Endometrial microvascular endothelial cells (primary cell): ENCODE data around the gene BCL2. TPM values are rescaled to one million over a fixed set of nuclear protein-coding genes. Genes with fewer than 3 reads are reported as not detected.

Experiments used
- in situ Hi-C: cut with HindIII; loops from 2 replicates; pipeline ENCODE4 v1.10.0; 2017; ENCODE audit warnings: low sequenced_read_pairs, low pct_unique_long_range_greater_than_20kb; ENCODE audit errors: inconsistent ontology term
- total RNA-seq: library from RNA; depleted of rRNA; stranded (reverse); fragments of >200 nt; gene quantifications from one replicate; pipeline ENCODE4 v1.2.3, GENCODE V29; 2015; ENCODE audit errors: inconsistent ontology term

Gene BCL2
- total RNA-seq, 1 donor from 2014 or later, result 0.56 TPM

DNA sequence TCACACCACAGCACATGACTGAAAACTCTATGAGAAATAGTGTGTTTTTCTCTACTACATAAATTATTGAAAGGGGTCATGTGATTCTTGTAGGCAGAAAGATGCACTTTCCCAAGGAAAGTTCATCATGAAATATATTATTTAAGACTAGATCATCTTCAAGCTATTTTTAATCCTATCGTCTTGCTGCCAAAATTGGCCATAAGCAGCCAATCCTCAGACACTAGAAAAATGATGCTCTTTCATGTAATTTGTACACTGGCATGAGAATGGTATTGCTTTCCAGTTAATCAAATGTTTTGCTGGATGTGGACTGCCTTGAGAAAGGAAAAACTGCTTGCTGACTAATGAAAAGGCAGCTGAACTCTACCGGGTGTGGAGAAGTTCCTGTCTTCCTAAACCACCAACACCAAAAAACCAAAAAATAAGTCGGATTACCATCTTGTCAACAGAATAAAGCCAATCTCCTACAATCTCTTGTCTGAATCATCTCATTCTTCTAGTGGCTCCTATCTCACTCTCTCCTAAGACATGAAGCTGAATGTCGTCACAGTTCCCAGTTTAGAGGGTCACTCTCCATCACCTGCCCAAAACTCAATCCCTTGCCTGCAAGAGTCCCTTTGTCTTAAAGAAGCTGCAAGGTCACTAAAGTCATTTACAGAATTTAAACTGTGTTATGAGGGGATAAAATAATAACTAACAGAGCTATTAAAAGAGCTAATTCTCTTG lies 5.3 kb downstream of the BCL2 start:
- in situ Hi-C loops, result no loop called here

DNA sequence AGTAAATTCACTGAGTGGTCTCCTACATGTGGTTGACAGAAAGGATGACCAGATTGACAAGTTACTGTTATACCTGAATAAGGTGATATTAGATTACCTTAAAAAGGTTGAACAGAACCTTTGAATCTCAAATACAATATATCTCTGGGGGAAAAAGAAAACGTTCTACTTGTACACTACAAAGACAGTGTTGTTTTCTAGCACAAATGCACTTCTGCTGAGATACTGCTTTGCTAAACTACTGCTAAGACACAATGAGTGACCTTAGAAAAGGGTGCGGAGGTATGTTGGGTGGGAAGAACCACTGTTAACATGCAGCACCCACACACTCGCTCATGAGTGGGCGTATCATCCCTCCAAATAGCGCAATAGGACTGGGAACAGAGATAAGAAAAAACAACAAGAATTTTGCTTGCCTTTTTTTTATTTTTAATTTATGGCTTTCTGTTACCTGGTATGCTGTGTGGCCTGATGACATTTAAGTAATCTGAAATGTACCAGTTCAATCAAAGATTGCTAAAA lies 6.1 kb downstream of the BCL2 start:
- in situ Hi-C loops, result no loop called here

DNA sequence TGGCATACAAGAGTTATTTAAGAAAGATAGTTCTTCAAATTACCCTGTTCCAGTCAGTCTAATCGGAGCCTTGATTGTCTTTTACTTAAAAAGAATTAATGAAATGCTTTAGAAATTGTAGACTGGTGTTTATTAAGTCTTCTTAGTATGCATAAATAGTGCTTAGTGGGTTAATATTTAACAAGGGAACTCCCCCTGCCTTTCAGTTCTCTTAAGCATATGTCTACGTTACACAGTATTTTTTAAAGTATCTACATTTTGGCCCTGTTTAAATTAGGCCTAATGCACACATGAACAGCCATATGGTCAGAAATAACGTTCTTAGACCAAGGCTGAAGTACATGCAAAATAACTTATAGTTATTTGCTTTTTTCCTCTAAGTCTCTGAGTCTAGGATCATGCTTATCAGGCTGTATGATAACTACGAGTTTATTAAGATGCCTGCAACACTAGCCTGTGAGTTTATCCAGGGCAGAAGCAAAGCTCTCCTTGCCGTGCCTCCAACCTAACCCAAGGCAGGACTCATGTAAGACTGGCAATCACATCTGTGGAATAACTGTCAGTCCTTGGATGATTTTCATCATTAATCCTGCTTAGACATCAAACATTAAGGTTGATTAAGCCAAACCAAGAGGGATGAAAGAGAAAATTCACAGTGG lies 6.7 kb downstream of the BCL2 start:
- in situ Hi-C loops, result no loop called here

DNA sequence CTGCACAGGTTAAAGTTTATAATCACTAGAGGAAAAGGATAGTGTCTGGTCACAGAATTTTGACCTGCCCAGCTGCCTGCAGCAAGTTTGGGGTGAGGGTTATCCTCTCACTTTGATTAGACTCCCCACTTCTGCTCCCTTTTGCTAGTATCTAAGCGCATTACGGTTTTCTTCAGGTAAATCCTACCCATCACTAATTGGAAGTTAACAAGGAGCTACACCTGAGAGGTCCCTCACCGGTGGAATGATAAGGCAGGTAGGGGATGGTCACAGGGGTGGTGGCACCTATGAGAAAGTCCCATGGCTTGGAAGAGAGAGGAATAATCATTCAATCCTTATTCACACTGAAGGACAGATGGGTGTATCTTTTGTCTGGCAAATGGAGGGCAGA lies 7.6 kb downstream of the BCL2 start:
- in situ Hi-C loops, result no loop called here

DNA sequence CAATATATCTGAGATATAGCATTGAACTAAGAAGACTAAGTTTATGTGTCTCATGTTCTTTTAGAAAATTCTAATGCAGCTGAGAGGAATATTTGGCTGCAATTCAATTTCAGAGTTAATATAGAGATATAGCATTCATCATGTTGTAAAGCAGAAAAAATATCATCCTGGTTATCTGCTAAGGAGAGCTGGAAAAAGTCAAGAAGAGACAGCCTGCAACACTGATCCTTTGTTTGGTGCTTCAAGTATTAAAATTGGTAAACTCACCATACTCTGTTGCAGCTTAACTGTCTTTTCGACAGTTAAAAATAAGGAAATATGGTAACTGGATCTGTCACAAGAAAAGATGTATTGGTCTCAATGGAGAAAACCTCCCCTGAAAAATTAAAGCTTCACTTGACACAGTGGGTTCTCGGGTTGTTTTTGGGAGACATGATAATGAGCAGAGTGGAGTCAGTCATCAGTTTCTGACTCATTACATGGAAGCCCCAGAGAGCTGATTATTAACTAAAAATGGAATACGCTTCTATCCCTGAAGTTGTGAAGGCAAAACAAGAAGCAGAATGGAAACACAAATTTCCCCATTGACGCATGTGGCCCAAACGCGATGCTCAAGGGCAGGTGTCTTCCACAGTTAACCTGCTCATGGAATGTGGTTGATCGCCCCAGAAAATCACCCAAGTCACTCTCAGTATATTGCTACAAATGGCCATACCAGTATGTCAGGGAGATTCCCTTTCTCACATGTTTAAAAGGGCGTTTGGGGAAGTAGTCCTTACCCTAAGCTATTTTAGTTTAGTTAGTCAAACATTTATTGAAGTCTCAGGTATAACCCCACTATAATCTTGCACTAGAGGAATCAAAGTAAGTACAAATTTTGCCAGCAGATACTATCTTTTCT lies 8.2 kb downstream of the BCL2 start:
- in situ Hi-C loops, result no loop called here

DNA sequence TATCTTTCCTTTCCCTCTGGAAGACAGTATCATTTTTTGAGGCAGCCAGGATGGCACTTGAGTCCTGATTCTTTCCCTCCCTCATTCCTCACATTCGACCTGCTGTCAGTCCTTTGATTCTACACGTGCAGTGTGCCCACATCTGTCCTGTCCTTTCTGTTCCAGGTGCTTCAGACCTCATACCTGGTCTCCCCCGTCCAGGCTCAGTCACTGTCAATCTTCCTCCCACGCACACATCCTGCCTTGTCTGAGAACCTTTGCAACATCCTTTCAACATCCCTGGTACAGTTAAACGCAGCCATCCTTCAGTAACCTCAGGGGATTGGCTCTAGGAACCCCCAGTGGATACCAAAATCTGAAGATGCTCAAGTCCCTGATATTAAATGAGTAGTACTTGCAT lies 10.1 kb downstream of the BCL2 start:
- in situ Hi-C loops, result no loop called here

DNA sequence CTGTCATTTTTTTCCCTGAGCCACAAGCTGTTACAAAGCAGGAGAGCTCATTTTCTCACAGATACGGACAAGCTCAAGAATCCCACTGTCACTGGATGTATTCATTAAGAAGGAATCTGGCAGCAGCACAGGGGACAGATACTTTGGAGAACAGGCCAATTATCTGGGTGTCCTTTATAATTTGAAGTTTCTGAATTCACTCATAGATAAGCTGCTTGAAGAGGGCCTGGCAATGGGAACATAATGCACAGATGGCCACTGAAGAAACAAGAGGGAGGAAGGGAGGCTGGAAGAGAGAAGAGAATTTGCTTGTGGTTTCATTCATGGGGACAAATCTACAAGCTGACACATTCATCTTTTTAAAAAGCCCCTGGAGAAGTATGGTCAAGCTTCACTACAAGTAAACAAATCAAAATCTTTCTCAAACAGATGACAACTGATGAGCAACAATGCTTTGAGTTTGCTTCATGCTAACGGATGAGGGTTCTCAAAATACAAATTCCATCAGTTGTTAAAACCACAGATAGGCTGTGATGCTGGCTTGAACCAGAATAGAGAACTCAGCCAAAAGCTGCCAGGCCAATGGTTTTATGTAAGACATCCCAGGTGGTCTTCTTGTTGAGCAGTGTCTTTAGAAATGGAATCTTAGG lies 11.9 kb downstream of the BCL2 start:
- in situ Hi-C loops, result no loop called here

DNA sequence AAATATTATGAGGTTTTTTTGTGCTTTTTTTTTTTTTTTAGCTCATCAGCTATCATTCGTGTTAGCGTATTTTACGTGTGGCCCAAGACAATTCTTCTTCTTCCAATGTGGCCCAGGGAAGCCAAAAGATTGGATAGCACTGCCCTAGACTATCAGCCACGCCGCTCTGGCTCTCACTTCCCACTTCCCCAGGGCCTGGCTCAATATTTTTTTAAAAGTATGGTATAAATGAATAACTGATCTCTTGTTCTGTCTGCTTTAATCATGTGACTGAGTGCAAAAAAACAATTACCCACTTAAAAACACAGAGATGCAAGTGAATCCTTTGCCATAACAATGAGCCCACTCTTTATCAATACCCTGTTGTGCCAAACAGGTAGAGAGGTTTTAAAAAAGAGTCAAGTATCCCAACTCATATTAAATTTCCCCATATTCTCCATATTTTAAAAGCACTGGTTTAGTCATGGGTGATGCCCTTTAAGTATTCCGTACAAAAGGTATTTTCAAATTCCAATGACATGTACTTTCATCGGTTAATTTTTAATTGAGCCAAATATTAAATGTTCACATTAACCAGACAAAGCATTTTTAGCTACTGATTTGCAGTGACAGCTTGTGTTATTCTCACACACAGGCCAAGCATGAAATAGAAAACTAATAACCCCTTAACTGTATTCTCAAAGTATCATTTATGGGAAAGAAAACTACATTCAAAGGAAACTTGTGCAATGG lies 12.6 kb downstream of the BCL2 start:
- in situ Hi-C loops, result no loop called here

DNA sequence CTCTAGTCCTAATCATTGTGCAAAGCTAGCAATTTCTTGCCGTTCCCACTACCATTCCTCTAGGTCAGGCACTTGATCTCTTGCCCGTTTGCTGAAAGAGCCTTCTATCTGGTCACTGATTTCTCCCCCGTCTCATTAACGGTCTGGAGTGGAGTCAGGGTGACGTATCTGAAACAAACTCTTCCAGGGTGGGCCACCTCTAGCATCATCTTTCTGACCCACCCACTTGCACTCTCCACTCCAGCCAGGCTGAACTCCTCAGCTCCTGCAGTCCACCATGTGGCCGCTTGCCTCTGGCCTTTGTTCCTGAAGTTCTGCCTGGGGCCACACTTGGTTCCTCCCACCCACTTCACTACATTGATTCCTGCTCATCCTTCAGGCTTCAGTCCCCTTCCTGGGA lies 13.3 kb downstream of the BCL2 start:
- in situ Hi-C loops, result no loop called here

DNA sequence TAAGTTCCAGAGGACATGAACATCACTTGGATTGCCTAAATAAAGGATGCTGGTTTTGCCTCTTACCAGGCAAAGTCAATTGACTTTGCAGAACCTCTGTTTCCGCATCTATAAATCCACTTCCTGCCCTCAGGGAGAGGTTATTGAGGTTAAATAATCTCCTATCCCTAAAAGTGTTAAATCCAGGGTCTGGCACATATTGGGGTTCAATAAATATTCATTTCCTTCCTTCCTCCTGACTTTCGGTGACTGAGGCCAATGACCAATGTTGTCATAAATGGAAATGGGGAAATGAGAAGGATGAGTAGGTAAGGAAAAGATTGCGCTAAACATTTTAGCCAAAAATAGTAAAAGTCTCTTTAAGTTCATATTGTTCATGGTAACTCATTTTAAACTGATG lies 16.0 kb downstream of the BCL2 start:
- in situ Hi-C loops, result no loop called here

DNA sequence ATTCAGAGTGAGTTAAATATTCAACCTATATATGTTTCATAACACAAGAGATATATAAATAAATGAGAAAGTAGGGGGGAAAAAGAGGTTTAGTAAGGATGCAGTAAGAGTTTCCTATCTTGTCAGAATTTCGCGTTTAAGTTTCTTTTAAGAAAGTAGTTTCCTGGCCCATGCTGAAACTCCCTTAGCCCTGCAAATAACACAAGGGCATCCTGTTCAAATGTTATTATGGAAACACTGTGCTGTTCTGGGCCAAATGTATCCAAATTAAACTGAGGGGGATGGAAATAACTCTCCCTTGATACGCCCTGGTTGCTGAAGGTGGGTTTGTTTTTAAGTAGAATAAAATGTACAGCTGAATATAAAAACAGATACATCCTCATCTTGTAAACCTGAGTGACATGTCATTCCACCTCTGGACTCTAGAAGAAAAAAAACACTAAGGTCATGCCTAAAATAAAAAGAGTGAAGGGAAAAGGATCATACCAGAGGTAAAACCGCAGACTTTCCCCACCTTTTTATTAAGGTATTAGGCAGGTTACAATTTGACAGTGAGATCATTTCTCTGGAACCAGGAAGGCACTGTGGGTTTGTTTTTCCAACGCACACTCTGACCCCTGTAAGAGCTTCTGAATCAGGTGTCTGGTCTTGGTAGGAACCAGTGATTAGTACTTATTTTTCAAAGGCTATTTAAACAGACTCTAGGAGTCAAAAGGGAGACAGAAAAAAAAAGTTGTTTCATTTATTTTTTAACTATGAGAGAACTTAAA lies 16.7 kb downstream of the BCL2 start:
- in situ Hi-C loops, result no loop called here

DNA sequence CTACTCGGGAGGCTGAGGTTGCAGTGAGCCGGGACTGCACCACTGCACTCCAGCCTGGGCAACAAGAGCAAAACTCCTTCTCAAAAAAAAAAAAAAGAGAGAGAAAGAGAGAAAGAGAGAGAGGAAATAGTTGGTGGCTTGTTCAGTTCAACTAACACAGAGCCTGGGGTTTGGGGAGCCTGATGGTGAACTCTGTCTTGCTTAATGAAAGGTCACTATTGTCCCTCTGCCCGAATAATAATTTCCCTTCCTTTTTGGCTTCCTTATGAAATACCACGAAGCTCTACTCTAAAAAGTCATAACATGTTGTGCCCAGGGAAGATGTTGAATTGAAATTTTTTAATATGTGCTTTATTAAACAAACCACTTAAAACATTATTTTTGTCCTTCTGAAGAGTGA lies 17.3 kb downstream of the BCL2 start:
- in situ Hi-C loops, result no loop called here

DNA sequence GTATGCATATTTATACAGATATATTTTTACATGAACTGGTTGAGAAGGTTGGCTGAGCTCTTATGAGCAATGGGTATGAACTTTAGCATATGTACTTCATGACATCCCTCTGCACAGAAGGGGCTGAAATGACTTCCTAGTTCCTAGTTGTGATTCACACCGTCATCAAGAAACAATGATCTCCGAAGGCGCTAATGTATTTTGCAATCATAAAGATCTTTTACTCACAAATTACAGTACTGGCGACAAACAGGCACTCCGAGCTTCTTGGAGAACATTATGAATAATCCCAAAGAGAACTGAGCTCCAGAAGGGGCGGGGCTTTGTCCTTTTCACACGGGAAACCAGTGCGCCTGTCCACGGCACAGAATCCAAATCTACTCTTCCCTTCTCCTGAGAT lies 18.1 kb downstream of the BCL2 start:
- in situ Hi-C loops, result no loop called here

DNA sequence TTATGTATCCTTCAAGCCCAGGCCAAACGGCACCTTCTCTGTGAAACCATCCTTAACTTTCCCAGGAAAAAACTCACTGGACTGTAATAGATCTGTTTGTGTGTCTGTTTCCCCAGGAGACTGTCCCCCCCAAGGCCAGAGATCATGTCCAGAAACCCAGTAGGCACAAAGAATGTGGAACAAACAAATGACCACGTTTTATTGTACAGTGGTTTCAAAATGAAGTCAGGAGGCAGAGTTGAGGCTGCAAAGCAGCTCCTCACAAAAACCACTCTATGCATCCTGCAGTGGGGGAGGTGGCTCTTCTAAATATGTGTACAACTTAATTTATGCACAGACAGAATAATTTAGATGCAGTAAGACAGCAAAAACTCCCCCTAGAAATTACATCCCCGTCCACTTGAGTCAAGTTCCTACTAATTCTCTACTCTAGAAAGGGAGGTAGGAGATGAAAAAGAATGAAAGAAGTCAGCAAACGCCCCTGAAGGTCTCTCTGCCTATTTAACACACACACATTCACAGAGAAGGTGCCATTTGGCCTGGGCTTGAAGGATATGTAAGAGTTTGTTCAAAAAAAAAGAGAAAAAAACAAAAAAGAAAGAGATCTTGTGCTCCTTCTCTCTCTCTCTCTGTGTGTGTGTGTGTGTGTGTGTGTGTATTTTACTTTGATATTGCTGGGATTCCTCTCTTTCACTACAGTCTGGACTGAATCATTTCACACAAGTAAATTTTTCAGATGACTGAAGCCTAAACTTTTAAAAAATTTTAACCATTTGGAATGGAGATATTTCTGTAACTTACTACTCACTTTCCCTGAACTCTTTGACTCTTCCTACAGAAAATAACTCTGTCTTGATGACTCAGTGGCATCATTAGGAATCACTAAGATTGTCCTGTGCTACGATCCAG lies 19.5 kb downstream of the BCL2 start:
- in situ Hi-C loops, result no loop called here

DNA sequence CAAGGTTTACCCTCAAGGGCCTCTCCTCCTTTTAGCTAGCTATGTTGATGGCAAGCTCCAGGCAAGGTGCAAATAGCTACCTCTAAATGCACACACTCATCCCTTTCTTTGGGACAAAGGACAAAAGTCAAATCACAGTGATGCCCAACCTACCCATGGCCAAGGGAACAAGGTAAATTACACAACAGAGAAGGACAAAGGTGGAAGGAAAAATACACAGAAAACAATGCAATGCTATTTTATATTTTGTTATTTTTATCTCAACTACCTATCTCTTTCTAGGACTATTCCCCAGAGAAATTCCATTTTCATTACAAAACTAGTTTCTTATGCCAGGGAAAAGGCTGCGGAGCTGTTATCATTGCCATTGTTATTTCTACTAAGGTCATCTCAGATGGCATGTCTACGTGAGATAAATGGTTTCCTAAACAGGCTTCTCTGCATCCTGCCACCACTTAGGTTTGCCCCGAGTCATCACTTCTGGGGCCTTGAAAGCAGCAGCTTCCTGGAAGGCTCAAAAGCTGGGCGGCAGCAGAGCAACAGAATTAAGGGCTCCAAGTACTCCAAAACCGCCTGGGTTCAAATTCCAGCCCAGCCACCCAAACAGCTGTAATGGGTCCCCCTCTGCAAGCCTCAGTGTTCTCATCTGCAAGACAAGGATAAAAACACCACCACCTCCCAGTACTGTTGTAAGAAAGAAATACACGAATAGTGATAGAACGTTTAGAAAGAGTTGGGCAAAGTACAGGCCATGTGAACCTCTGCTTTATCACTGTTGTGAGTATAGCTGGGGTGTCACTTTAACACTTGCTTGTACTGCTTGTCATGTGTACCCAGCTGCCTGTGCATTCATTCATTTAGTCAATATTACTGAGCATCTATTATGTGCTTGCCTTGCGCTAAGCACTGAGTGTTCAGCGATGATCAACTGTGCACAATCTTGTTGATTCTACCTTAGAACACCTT lies 20.9 kb downstream of the BCL2 start:
- in situ Hi-C loops, result no loop called here
